IPS DF 4.7 (cell line): ENCODE measurements around the gene MAGI2.
A peak's percentile ranks its signal among the peaks of the same experiment; 100 is the strongest.

Experiments
- DNase-seq: peaks from one replicate; pipeline ENCODE4 v3.0.0-alpha.2; 2013; ENCODE audit warnings: low spot score; ENCODE audit errors: extremely low read depth

MAGI2 gene

GRCh38 chr7:78441737-78442136, 1011.7 kb downstream of the MAGI2 start:
- DNase-seq: no peak

DNA sequence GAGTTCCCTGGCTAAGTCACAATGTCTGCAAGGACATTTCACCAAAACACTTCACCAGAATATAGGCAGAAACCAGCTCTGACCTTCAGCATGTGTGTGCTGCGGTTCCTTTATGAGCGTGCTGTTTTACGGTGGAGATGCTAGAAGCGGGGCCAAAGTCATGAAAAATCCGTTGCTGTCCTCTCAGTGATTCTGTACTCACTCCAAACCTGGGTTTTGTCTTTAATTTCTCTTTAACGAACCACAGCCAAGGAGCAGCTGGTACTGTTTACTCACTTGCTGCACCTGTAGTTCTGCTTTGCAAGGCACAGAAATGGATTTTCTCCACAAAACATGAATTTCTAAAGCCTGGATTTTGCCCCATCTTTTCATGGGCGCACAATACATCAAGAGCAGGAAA, 1015.0 kb downstream of the MAGI2 start:
- DNase-seq: no peak

DNA sequence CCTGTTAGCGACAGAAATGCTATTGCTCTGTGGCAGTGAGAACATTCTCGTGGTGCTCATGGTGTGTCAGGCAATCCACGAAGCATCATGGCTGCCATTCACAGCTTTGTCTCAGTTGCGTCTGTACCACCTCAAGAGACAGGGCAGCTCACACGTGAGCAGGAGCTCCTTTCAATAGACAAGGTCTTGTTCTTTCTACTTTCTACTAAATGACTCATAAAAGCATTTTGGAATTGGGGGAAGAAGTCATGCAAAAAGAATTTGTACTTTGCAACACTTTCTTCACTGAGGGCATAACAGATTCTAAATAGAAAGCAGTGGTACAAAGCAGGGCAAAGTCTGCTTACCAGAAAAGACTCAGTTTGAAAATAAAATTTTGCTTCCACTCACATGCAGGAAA, 1016.3 kb downstream of the MAGI2 start:
- DNase-seq: no peak

GRCh38 chr7:78435355-78435754, 1018.1 kb downstream of the MAGI2 start:
- no peak for DNase-seq

DNA sequence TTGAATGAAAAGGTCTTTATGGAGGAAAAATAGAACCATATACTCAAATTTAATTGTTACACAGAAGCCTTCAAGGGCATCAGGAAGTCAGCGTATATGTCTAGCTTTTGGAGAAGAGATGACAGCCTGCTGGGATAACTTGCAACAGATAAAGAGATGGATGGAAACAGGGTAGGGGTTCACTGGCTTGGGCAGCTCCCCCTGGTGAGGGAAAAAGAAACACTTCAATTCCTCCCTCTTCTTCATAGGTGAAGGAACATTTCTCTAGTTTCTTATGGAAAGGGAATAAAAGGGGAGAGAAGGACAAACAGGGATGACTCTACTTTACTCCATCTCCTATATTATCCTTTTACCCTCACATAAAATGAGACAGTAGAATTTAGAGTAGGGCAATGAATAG, 1019.2 kb downstream of the MAGI2 start:
- no peak for DNase-seq

DNA sequence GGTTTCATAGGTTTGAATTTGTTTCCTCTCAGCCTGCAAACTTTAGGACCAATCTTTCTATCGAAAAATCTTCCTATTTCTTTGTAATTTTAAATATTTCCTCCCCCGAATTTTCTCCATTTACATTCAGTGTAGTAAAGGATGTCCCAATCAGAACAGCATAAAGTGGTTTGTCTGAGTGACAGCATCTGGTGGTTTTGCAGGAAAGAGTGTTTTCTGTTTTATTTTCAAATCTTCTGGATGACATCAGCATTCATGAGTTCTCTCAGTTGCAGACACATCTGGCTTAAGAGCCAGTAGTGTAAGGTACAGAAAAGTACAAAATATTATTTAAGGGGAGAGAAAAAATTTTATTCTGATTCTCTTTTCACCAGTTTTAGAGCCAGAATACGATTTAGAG, 1020.0 kb downstream of the MAGI2 start:
- DNase-seq: no peak

- no peak for DNase-seq
These were observed 1023.6 kb downstream of the MAGI2 start for GRCh38 chr7:78429878-78430277.

DNA sequence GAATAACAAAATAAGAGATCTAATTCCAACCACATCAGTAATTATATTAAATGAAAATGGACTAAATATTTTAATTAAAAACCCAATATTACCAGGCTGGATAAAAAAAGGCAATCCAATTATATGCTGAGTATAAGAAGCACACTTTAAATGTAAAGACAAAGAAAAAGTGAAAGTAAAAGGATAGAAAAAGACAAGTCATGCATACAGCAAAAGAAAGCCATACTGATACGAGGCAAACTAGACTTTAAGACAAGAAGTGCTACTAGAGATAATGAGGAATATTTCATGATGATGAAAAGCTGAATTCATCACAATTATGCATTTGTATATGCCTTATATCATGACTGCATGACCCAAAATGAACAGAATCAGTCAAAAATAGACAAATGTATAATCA, 1026.3 kb downstream of the MAGI2 start:
- DNase-seq: no peak

DNA sequence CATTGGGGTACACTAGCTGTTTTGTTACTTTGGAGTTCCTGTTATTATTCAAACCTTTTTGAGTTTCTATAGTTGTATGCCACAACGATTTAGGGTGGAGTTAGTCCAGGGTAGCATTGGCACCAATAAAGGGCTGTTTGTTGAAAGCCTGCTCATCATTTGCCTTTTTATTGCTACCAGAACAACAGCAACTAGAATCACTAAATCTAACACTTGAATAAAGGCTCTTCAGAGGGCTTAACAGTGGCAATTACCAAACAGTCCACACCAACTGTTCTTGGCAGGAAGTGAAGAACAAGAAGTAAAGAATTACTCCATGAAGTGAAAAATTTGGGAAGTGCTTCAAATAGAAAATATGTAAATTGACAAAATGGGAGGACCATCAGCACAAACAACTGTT, 1033.5 kb downstream of the MAGI2 start:
- DNase-seq: no peak

DNA sequence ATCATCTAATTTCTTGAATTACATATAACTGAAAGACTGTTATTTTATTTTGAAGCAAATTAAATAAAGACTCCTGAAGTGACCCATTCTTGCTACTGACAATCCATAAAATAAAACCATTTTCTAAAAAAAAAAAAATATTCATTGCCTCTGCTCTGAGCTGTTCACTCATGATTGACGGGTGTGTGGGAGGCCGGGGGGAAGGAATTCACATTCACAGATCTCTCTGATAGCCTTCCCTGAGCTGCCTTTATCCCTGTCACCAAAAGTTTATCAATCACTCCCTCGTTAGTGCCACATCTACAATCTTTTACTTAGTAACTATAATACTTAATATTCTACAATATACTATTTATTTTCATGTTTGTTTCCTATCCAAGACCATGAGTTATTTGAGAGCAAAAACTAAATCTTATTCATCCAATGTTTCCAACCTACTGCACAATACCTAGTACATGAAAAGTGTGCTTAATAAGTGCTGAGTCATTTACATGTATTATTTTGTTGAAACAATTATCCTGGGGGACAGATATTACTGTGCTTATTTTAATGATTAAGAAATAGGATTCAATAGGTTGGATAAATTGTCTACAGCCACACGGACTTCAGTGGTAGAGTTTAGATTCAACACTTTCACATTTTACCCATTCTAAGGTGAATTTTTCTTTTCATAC, 1036.2 kb downstream of the MAGI2 start:
- DNase-seq: no peak

- DNase-seq: no peak
These were observed 1039.9 kb downstream of the MAGI2 start for GRCh38 chr7:78413568-78413967.

DNA sequence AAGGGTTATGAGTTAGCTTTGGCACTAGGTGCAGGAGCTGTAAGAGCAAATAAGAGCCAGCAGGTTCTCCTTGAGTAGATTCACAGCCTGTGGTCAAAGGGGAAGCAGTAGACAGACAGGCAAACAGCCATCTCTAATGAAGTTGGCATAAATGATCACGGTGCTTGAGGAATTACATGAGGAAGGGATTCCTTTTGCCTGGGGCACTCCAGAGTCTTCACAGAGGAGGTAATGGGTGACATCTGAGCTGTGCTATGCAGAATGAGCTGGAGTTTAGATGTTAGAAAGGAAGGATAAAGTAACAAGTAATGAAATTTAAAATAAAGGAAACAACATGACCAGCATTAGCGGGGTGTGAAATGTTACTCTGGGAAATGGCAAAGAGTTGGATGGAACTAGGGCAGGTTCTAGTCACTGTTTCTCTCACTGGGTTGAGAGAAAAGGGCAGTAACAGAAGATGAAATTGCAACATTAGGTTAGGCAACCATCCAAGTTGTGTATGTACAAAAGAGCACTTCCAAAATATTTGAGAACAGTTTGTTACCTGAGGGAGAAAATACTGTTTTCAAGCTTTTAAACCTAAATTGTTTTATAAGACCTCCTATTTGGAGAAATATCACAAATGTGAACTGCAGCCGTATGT, 1041.1 kb downstream of the MAGI2 start:
- DNase-seq: no peak

DNA sequence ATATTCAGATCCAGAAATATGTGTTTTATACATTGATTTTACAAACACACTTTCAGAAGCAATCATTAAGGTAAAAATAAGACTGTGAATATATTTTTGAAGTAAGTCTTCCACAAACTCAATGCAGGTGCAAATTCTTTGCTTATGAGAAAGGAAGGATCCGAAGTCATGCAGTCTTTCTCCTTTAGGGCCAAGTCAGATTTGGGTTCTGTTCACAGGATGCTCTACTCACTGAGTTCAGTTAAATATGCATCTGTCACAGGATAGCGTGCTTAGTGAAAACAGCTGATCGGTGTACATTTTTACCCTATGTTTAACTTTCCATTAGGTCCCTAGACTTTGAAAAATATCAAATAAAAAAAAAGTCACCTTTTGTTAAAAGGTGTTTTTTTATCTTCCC, 1046.4 kb downstream of the MAGI2 start:
- no peak for DNase-seq

- no peak for DNase-seq
These were observed 1046.9 kb downstream of the MAGI2 start for GRCh38 chr7:78406531-78406930.

GRCh38 chr7:78402096-78402495, 1051.4 kb downstream of the MAGI2 start:
- DNase-seq: no peak

DNA sequence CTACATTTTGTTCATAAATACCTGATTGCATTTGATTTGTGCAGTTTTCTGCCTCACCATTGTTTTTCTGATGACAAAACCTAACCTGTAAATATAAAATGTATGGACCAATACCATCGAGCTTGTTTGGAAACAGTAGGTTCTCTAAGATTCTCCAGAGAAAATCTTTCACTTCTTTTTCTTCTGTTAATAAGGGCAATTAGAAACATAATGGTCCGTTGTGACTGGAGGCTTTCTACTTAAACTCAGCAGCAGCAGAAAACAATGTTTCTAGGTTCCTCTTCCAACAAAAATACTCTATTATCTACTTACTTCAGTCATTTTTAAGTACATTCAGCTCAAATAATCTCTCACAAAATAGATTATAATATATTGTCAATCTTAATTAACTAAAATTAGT, 1053.4 kb downstream of the MAGI2 start:
- no peak for DNase-seq

DNA sequence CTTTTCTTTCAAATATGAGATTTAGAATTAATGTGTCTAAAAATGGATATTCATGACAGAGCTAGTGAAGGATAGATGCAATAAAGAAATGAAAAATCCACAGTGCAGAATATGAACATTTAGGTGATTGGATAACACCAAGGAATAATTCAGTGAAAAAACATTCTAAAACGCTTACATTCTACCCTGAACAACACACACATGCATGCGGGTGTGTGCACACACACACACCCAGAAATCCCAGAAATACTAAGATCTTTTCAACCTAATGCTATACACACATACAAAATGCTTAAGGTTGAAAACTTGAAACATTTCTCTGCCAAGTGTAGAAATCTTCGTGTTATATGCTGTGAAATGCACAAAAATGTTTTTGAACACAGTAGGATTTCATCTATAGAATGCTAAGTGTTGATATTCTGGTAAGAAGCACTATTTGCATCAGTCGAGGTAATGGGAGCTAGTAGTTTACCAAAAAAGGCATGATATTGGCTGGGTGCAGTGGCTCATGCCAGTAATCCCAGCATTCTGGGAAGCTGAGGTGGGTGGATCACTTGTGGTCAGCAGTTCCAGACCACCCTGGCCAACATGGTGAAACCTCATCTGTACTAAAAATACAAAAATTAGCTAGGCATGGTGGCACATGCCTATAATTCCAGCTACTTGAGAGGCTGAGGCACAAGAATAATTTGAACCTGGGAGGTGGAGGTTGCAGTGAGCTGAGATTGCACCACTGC, 1054.3 kb downstream of the MAGI2 start:
- no peak for DNase-seq

DNA sequence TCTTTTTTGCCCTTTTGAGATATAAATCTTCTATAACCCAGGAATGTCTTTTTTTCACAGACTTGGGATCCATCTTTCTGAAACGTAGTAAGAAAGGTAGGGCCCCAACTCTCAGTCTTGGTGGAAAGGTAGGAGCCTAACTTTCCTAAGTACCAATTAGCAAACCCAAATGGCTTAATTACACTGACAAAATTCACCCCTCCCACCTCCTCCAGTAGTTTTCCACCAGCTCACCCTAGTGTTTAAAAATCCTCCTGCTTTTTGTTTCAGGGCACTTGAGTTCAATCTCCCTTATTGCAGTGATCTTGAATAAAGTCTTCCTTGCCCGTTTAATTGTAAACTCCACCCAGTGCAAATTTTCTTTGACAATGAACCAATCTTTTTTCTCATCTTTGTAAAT, 1054.9 kb downstream of the MAGI2 start:
- peak; percentile 30 for DNase-seq

DNA sequence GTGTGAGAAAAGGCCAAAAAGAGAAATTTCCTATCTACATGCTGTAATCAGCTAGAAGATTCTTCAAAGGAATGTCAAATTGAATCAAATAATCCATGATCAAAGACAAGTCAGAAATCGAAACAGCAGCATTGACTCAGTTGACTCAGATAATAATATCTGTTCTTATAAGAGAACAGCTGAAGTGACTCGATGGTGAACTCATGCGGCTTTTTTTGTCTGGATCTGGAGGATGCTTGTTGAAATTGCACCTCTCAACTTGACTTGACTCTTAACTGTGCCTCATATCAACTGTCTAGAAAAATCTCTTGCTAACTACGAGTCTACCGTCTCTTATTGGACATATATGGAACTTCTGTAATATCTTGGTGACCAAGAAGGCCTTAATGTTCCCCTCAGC, 1055.4 kb downstream of the MAGI2 start:
- DNase-seq: no peak

GRCh38 chr7:78396210-78396609, 1057.3 kb downstream of the MAGI2 start:
- no peak for DNase-seq

- no peak for DNase-seq
These were observed 1058.0 kb downstream of the MAGI2 start for GRCh38 chr7:78395298-78396036.

- DNase-seq: no peak
These were observed 1064.4 kb downstream of the MAGI2 start for GRCh38 chr7:78389022-78389421.
